Muscle layer of colon (tissue), 2 donors: ENCODE results near the gene ARRB1.
A peak's percentile ranks its signal among the peaks of the same experiment; 100 is the strongest.

Experiments used
- H3K27ac ChIP-seq: one replicate; pipeline ENCODE4 v1.7.0; 2013; ENCODE audit warnings: low read depth, mild to moderate bottlenecking, low read length, moderate library complexity
- H3K27me3 ChIP-seq, 2 donors: one replicate each; pipeline ENCODE4 v1.7.0; 2013; ENCODE audit warnings: low read length in 2 of 2, mild to moderate bottlenecking in 2 of 2; ENCODE audit not compliant: insufficient read depth in 2 of 2, control insufficient read depth in 1 of 2
- H3K36me3 ChIP-seq: one replicate; pipeline ENCODE4 v1.7.0; 2013; ENCODE audit warnings: mild to moderate bottlenecking, low read length; ENCODE audit not compliant: insufficient read depth
- H3K4me1 ChIP-seq: one replicate; pipeline ENCODE4 v1.7.0; 2013; ENCODE audit warnings: mild to moderate bottlenecking, low read length; ENCODE audit not compliant: insufficient read depth
- H3K4me3 ChIP-seq, 2 donors: one replicate each; pipeline ENCODE4 v1.7.0; 2013; ENCODE audit warnings: low read length in 2 of 2, low read depth in 1 of 2, mild to moderate bottlenecking in 1 of 2, moderate library complexity in 1 of 2
- H3K9ac ChIP-seq: one replicate; pipeline ENCODE4 v1.7.0; 2013; ENCODE audit warnings: low read length
- H3K9me3 ChIP-seq: one replicate; pipeline ENCODE4 v1.7.0; 2013; ENCODE audit warnings: mild to moderate bottlenecking, low read length
- donor health status: abdominal sarcoma.
- donor health status: Adenocarcinoma of cecum.

Gene ARRB1

GRCh38 chr11:75351541-75351790 lies at the start of gene ARRB1:
Gene ARRB1 (minus strand): TSS chr11:75351661. CDS start chr11:75351607, 54 bp downstream.
- Histone ChIP-seq H3K9ac (peak within 1 kb of the TSS; percentile 83), H3K27ac (peak within 1 kb of the TSS; percentile 92), H3K27me3 (no peaks in the 10 kb centered on the region), H3K4me3 (peak within 1 kb of the TSS; percentile 87 to 96), H3K36me3 (no peaks in the 10 kb centered on the region), H3K9me3 (no peaks in the 10 kb centered on the region), H3K4me1 (peaks cover 51% of the 10 kb centered on the region)

GRCh38 chr11:75400146-75400865 lies 48.8 kb upstream of the ARRB1 start:
- Histone ChIP-seq H3K9ac (peak overlapping the region; percentile 79), H3K9me3 (no peaks in the 10 kb centered on the region), H3K27me3 (no peaks in the 10 kb centered on the region), H3K4me3 (peak overlapping the region; percentile 56 to 87), H3K27ac (peak overlapping the region; percentile 69), H3K4me1 (peaks cover 24% of the 10 kb centered on the region), H3K36me3 (peaks cover 42% of the 10 kb centered on the region)

GRCh38 chr11:75399344-75400145 lies 48.1 kb upstream of the ARRB1 start, which contains the start of gene RPS3:
Gene RPS3 (plus strand): TSS chr11:75399518. CDS start chr11:75399548, 30 bp downstream.
- Histone ChIP-seq H3K27ac (peak within 1 kb of the TSS; percentile 69), H3K4me1 (peaks cover 24% of the 10 kb centered on the region), H3K4me3 (peak within 1 kb of the TSS; percentile 56 to 87), H3K36me3 (peaks cover 35% of the 10 kb centered on the region), H3K9ac (peak within 1 kb of the TSS; percentile 79), H3K27me3 (no peaks in the 10 kb centered on the region), H3K9me3 (no peaks in the 10 kb centered on the region)

GRCh38 chr11:75398906-75399305 lies 47.4 kb upstream of the ARRB1 start:
- Histone ChIP-seq H3K4me1 (peaks cover 24% of the 10 kb centered on the region), H3K27ac (no peak overlapping the region), H3K9ac (no peak overlapping the region), H3K4me3 (no peak overlapping the region), H3K36me3 (peaks cover 29% of the 10 kb centered on the region), H3K27me3 (no peaks in the 10 kb centered on the region), H3K9me3 (no peaks in the 10 kb centered on the region)

GRCh38 chr11:75394085-75394840 lies 42.8 kb upstream of the ARRB1 start:
- Histone ChIP-seq H3K36me3 (no peaks in the 10 kb centered on the region), H3K27me3 (no peaks in the 10 kb centered on the region), H3K4me3 (no peak overlapping the region), H3K27ac (no peak overlapping the region), H3K4me1 (peaks cover 4% of the 10 kb centered on the region), H3K9ac (no peak overlapping the region), H3K9me3 (no peaks in the 10 kb centered on the region)

GRCh38 chr11:75389925-75390324 lies 38.5 kb upstream of the ARRB1 start:
- no peak overlapping the region for H3K9ac ChIP-seq
- no peak overlapping the region for H3K27ac ChIP-seq
- H3K4me3 ChIP-seq = no peak overlapping the region
- no peaks in the 10 kb centered on the region for H3K9me3 ChIP-seq
- no peaks in the 10 kb centered on the region for H3K36me3 ChIP-seq
- H3K4me1 ChIP-seq = peaks cover 6% of the 10 kb centered on the region
- H3K27me3 ChIP-seq = no peaks in the 10 kb centered on the region

- Histone ChIP-seq H3K36me3 (no peaks in the 10 kb centered on the region), H3K27me3 (no peaks in the 10 kb centered on the region), H3K4me3 (no peak overlapping the region), H3K9me3 (no peaks in the 10 kb centered on the region), H3K4me1 (peaks cover 6% of the 10 kb centered on the region), H3K27ac (no peak overlapping the region), H3K9ac (no peak overlapping the region)
Observed at GRCh38 chr11:75389276-75389605, 37.8 kb upstream of the ARRB1 start.

- Histone ChIP-seq H3K9me3 (no peaks in the 10 kb centered on the region), H3K27ac (no peak overlapping the region), H3K4me1 (peaks cover 6% of the 10 kb centered on the region), H3K27me3 (no peaks in the 10 kb centered on the region), H3K36me3 (no peaks in the 10 kb centered on the region), H3K9ac (no peak overlapping the region), H3K4me3 (no peak overlapping the region)
Observed at GRCh38 chr11:75388386-75389275, 37.2 kb upstream of the ARRB1 start.

GRCh38 chr11:75387736-75388294 lies 36.4 kb upstream of the ARRB1 start:
- Histone ChIP-seq H3K4me1 (peaks cover 6% of the 10 kb centered on the region), H3K4me3 (no peak overlapping the region), H3K9me3 (no peaks in the 10 kb centered on the region), H3K27me3 (no peaks in the 10 kb centered on the region), H3K9ac (no peak overlapping the region), H3K27ac (no peak overlapping the region), H3K36me3 (no peaks in the 10 kb centered on the region)

GRCh38 chr11:75386942-75387630 lies 35.6 kb upstream of the ARRB1 start:
- H3K4me3 ChIP-seq = no peak overlapping the region
- H3K27me3 ChIP-seq = no peaks in the 10 kb centered on the region
- H3K36me3 ChIP-seq = no peaks in the 10 kb centered on the region
- H3K4me1 ChIP-seq = peaks cover 6% of the 10 kb centered on the region
- no peaks in the 10 kb centered on the region for H3K9me3 ChIP-seq
- H3K27ac ChIP-seq = no peak overlapping the region
- H3K9ac ChIP-seq = no peak overlapping the region
